ENCODE results near the gene RP9. TPM values are rescaled to one million over a fixed set of nuclear protein-coding genes. Genes with fewer than 3 reads are reported as not detected.

RP9 gene
- total RNA-seq, 4 donors from 2014 or later = 8.7 to 20.2 (median 12.8) TPM

- TF ChIP-seq, protein P1, sequence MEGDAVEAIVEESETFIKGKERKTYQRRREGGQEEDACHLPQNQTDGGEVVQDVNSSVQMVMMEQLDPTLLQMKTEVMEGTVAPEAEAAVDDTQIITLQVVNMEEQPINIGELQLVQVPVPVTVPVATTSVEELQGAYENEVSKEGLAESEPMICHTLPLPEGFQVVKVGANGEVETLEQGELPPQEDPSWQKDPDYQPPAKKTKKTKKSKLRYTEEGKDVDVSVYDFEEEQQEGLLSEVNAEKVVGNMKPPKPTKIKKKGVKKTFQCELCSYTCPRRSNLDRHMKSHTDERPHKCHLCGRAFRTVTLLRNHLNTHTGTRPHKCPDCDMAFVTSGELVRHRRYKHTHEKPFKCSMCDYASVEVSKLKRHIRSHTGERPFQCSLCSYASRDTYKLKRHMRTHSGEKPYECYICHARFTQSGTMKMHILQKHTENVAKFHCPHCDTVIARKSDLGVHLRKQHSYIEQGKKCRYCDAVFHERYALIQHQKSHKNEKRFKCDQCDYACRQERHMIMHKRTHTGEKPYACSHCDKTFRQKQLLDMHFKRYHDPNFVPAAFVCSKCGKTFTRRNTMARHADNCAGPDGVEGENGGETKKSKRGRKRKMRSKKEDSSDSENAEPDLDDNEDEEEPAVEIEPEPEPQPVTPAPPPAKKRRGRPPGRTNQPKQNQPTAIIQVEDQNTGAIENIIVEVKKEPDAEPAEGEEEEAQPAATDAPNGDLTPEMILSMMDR (IDR thresholded peaks at IDR 0.05; ENCODE audit: low read depth) = no peak
These were observed 36.7 kb downstream of the RP9 start for GRCh38 chr7:33072471-33072870.

DNA sequence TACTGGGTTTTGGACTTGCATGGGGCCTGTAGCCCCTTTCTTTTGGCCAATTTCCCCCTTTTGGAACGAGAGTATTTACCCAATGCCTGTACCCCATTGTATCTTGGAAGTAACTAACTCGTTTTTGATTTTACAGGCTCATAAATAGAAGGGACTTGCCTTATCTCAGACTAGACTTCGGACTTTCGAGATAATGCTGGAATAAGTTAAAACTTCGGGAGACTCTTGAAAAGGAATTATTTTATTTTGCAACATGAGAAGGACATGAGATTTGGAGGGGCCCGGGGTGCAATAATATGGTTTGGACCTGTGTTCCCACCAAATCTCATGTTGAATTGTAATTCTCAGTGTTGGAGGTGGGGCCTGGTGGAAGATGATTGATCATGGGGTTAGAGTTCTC is 38.4 kb downstream of the RP9 start:
- TF ChIP-seq, protein P1 (IDR thresholded peaks at IDR 0.05; ENCODE audit: low read depth) = no peak

DNA sequence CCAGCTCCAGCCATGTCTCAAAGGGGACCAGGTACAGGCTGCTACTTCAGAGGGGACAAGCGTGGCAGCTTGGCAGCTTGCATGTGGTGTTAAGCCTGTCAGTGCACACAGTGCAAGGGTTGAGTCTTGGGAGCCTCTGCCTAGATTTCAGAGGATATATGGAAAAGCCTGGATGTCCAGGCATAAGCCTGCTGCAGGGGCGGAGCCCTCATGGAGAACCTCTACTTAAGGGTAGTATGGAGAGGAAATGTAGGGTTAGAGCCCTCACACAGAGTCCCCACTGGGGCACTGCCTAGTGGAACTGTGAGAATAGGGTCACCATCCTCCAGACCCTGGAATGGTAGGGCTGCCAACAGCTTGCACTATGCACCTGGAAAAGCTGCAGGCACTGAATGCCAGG is 38.9 kb downstream of the RP9 start:
- TF ChIP-seq, protein P1 (IDR thresholded peaks at IDR 0.05; ENCODE audit: low read depth) = no peak

DNA sequence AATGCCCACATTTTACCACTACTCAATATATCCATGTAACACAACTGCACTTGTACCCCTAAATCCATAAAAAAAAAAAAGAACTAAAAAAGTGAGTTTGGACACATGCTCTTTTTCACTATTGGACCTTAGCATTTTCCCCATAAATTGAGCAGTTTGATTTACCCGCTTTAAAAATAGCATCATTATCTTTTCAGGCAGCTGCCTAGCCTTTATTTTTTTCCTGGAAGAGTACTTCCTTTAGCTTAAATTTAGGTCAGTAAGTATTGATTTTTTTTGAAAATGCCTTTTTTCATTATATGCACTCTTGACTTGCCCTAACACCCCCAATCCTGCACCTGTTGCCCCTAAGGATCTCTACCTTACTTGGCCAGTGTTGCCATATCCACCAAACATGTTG is 41.3 kb downstream of the RP9 start:
- TF ChIP-seq, protein P1 (IDR thresholded peaks at IDR 0.05; ENCODE audit: low read depth) = no peak

DNA sequence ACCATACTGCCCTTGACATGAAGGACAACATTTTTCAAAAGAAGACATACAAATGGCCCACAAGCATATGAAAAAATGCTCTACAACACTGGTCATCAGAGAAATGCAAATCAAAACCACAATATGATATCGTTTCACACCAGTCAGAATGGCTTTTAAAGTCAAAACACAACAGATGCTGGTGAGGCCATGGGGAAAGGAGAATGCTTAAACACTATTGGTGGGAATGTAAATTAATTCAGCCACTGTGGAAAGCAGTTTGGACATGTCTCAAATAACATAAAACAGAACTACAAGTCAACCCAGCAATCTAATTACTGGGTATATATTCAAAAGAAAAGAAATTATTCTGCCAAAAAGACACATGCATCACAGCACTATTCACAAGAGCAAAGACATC is 42.4 kb downstream of the RP9 start:
- TF ChIP-seq, protein P1 (IDR thresholded peaks at IDR 0.05; ENCODE audit: low read depth) = no peak

DNA sequence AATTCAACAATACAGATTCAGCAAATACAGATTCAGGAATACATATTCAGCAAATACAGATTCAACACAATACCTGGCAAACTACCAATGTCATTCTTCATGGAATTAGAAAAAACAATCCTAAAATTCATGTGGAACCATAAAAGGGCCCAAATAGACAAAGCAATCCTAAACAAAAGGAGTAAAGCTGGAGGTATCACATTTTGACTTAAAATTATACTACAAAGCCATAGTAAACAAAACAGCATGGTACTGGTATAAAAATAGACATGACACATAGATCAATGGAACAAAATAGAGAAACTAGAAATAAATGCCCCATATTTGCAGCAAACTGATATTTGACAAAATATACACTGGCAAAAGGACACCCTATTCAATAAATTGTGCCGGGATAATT is 43.2 kb downstream of the RP9 start:
- TF ChIP-seq, protein P1 (IDR thresholded peaks at IDR 0.05; ENCODE audit: low read depth) = no peak

DNA sequence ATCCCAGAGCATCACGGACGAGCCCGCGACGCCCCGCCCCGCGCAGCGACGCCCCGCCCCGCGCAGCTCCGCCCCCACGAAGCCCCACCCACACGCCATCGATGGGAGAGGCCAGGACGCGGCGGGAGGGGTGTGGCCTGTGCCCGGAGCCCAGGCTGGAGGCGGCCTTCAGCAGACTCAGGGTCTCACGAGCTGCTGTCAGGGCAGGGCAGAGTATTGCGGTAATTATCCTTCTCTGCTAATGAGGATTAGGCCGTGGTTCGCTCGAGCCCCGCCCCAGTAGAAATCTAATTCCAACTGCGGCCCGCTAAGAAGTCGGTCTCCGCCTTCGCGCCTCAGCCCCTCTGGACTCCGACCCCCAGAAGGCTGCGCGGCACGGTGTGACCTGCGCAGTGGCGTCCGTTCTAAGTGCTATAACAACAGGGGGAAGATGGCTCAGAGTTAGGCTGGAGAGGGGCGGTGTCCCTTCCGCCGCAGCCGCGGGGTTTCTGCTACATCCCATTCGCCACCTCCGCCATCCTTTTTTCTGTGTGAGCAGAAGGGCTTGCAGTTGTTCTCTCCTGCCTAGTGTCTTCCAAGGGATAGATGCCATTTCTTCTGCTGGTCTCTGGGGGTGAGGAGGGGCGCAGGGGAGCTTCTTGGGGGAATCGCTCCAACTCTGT is 46.3 kb downstream of the RP9 start:
- TF ChIP-seq, protein P1 (IDR thresholded peaks at IDR 0.05; ENCODE audit: low read depth) = no peak

All from subcutaneous adipose tissue (tissue), 4 donors.